ENCODE measurements around the gene MSMB. TPM values are rescaled to one million over a fixed set of nuclear protein-coding genes. Genes with fewer than 3 reads are reported as not detected.

The MSMB gene
- total and polyA plus RNA-seq, 2 of the 8 experiments (the other 6 are each of a cell fraction or from before 2014, with no cell fraction given) = not detected

- TF ChIP-seq RBBP5 (IDR thresholded peaks at IDR 0.05; ENCODE audit: borderline replicate concordance, low read depth, low read length) = no peak
- TF ChIP-seq CTBP2 (IDR thresholded peaks at IDR 0.05; ENCODE audit: borderline replicate concordance, insufficient read depth, insufficient read length, low read length) = no peak
- no peak for TF ChIP-seq YY1 (IDR thresholded peaks at IDR 0.05; ENCODE audit: low read depth, low read length)
- no peak for TF ChIP-seq KDM4A (IDR thresholded peaks at IDR 0.05; ENCODE audit: low read depth, low read length, severe bottlenecking)
- no peak for TF ChIP-seq RNF2 (IDR thresholded peaks at IDR 0.05; ENCODE audit: borderline replicate concordance, low read depth, low read length, missing control alignments, poor library complexity, severe bottlenecking)
- TF ChIP-seq GABPA (IDR thresholded peaks at IDR 0.05; ENCODE audit: borderline replicate concordance, insufficient read depth, low read length) = no peak
- TF ChIP-seq ASH2L (IDR thresholded peaks at IDR 0.05; ENCODE audit: low read length) = no peak
Measured at GRCh38 chr10:46014683-46015405, 31.2 kb downstream of the MSMB start (continued).

Measured in H1 (cell line).